ES-I3 (cell line): ENCODE measurements around the gene DHX30.
"Not testable (repeated sequence)": the region's sequence is repeated elsewhere in the genome, so short reads cannot be mapped to it uniquely, and the experiment has no call there.

ENCODE experiments used
- H3K36me3 ChIP-seq: 2 replicates; pipeline ENCODE4 v1.6.1; 2013; ENCODE audit warnings: mild to moderate bottlenecking, low read length, control low read depth, moderate library complexity; ENCODE audit not compliant: insufficient read depth
- H3K4me1 ChIP-seq: 2 replicates; pipeline ENCODE4 v1.6.1; 2013; ENCODE audit warnings: mild to moderate bottlenecking, control low read depth, low read length; ENCODE audit not compliant: insufficient read depth
- H3K9ac ChIP-seq: 2 replicates; pipeline ENCODE4 v1.6.1; 2013; ENCODE audit warnings: low read depth, mild to moderate bottlenecking, low read length, moderate library complexity
- H3K9me3 ChIP-seq: 2 replicates; pipeline ENCODE4 v1.6.1; 2013; ENCODE audit warnings: mild to moderate bottlenecking, low read length, moderate library complexity; ENCODE audit not compliant: control insufficient read depth, insufficient read depth

Gene DHX30

DNA sequence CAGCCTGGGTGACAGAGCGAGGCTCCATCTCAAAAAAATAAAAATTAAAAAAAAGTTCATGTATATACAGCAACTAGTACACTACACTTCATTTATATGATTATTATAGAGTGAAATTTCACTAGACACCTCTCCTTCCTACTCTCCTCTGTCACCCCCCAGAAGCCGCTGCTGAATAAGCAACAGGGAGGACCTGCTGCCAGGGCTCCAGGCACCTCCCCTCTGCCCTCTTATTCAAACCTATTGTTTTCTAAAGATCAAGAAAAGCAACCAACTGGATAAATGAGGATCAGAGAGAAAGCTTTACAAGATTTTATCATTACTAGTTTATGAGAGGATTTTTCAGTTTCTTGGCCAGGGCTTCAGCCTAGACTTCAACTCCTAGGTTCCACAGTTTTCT lies 71.5 kb downstream of the DHX30 start:
- no peak overlapping the region for H3K9ac ChIP-seq
- peaks cover 5% of the 10 kb centered on the region for H3K4me1 ChIP-seq
- no peaks in the 10 kb centered on the region for H3K9me3 ChIP-seq
- peaks cover 38% of the 10 kb centered on the region for H3K36me3 ChIP-seq

- no peak overlapping the region for H3K9ac ChIP-seq
- H3K4me1 ChIP-seq = peaks cover 5% of the 10 kb centered on the region
- peaks cover 33% of the 10 kb centered on the region for H3K36me3 ChIP-seq
- H3K9me3 ChIP-seq = no peaks in the 10 kb centered on the region
These were observed 72.0 kb downstream of the DHX30 start for GRCh38 chr3:47874913-47875312.

GRCh38 chr3:47877290-47877689 lies 74.4 kb downstream of the DHX30 start:
- Histone ChIP-seq H3K36me3 (peaks cover 24% of the 10 kb centered on the region; the same call in 1 of the 2 replicates), H3K9ac (no peak overlapping the region), H3K9me3 (no peaks in the 10 kb centered on the region), H3K4me1 (peaks cover 5% of the 10 kb centered on the region)

GRCh38 chr3:47877719-47878118 lies 74.8 kb downstream of the DHX30 start:
- Histone ChIP-seq H3K9ac (no peak overlapping the region), H3K4me1 (peaks cover 5% of the 10 kb centered on the region), H3K36me3 (peaks cover 21% of the 10 kb centered on the region; the same call in 1 of the 2 replicates), H3K9me3 (no peaks in the 10 kb centered on the region)

GRCh38 chr3:47882338-47882737 lies 79.4 kb downstream of the DHX30 start:
- H3K36me3 ChIP-seq = peaks cover 6% of the 10 kb centered on the region; the same call in 1 of the 2 replicates
- H3K4me1 ChIP-seq = peaks cover 5% of the 10 kb centered on the region
- H3K9ac ChIP-seq = no peak overlapping the region
- H3K9me3 ChIP-seq = no peaks in the 10 kb centered on the region

- H3K36me3 ChIP-seq = peaks cover 9% of the 10 kb centered on the region
- H3K9ac ChIP-seq = no peak overlapping the region
- H3K9me3 ChIP-seq = no peaks in the 10 kb centered on the region
- peaks cover 5% of the 10 kb centered on the region; the same call in 1 of the 2 replicates for H3K4me1 ChIP-seq
These were observed 81.7 kb downstream of the DHX30 start for GRCh38 chr3:47884603-47885002.

GRCh38 chr3:47885168-47885567 lies 82.2 kb downstream of the DHX30 start:
- peaks cover 11% of the 10 kb centered on the region for H3K4me1 ChIP-seq
- no peak overlapping the region for H3K9ac ChIP-seq
- no peaks in the 10 kb centered on the region for H3K9me3 ChIP-seq
- peaks cover 10% of the 10 kb centered on the region for H3K36me3 ChIP-seq

DNA sequence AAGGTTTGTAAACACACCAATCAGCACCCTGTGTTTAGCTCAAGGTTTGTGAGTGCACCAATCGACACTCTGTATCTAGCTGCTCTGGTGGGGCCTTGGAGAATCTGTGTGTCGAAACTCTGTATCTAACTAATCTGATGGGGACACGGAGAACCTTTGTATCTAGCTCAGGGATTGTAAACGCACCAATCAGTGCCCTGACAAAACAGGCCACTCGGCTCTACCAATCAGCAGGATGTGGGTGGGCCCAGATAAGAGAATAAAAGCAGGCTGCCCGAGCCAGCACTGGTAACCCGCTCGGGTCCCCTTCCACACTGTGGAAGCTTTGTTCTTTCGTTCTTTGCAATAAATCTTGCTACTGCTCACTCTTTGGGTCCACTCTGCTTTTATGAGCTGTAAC lies 85.1 kb downstream of the DHX30 start:
- not testable (repeated sequence) for H3K9me3 ChIP-seq, H3K9ac ChIP-seq
- peaks cover 28% of the 10 kb centered on the region for H3K4me1 ChIP-seq
- H3K36me3 ChIP-seq = peaks cover 14% of the 10 kb centered on the region

GRCh38 chr3:47888986-47889757 lies 86.2 kb downstream of the DHX30 start:
- H3K4me1 ChIP-seq = peaks cover 37% of the 10 kb centered on the region
- H3K36me3 ChIP-seq = peaks cover 14% of the 10 kb centered on the region
- H3K9me3 ChIP-seq = no peaks in the 10 kb centered on the region
- H3K9ac ChIP-seq = no peak overlapping the region

DNA sequence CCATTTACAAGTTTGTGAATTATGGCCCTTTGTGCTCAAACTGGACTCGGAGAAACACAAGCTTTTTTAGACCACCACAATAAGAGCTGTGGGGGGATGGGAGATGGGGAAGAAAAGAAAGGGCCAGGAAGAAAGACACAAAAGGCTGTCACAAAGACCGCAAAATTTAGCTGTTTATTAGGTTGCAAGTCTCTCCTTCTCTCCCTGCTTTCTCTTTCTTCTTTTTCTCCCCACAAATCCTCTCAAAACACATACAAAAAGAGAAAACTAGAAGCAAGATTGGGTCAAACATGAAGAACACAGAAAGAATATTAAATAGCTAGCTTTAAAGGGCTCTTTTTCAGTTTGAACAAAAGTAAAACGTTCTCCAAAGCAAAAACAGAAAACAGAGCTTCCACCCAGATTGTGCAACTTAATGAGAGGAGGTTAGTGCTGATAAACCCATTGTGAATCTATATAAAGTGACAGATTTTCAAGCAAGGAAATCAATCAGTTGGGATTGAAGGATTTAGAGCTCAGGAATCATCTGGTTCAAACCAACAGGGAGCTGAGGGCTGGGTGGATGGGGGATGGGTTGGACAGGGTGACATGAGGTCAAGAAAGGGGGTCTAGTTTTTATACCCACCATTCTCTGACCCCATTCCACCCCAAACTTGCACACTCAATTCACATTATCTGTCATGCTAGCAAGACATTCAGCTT lies 87.3 kb downstream of the DHX30 start:
- H3K9ac ChIP-seq = no peak overlapping the region
- no peaks in the 10 kb centered on the region for H3K9me3 ChIP-seq
- peaks cover 14% of the 10 kb centered on the region for H3K36me3 ChIP-seq
- peaks cover 37% of the 10 kb centered on the region for H3K4me1 ChIP-seq

DNA sequence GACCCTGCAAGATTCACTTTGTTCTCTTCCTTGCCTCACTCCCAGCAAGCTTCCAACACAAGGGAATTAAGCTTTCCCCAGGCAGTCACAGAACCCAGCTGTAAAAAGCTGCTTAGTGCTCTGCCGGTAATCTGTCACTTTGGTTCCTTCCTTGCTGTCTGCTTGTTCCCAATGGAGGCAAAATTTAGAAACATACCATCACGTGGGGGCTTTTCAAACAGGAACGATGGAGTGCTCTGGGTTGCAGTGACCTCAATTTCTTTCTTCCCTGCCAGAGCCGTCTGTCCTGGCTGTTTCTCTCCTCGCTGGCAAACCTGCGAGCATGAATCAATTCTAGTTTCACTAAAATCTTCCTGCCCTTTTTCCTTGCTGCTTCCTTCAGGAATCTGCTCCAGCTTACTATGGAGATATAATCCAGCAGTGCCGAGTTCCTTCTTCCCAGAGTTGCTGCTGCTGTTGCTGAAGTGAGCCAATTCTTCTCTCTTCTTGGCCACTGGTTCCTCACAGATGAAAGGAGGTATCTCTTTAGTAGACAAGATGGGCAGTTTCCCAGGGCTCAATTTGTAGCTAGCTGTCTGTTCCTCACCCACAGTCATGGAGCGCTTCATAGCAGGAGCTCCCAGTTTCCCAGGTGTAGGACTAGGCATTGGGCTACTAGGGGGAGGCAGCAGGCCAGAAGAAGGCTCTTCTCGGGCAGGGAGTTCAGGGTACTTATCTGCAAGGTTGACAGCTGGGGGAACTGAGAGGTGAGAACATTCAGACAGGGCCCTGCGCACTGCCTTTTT lies 88.1 kb downstream of the DHX30 start:
- peaks cover 37% of the 10 kb centered on the region for H3K4me1 ChIP-seq
- H3K9me3 ChIP-seq = no peaks in the 10 kb centered on the region
- H3K36me3 ChIP-seq = peaks cover 14% of the 10 kb centered on the region
- H3K9ac ChIP-seq = no peak overlapping the region

DNA sequence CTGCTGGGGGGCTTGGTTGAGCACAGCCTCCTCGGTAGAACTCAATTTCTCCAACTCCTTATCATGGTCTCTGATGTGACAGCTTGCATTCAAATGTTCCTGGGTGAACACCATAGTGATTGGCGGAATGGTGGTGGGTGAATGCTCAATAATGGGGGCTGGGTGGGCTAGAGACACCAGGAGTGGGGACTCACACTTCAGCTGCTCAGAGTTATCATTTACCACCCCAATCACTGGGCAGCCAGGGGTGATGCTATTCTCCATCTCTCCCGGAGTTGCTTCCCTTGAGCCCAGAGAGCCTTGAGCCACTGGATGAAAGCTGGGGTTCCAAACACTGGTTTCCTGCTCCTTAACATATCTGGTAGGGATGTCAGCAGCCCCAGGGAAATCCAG lies 88.7 kb downstream of the DHX30 start:
- no peak overlapping the region for H3K9ac ChIP-seq
- H3K36me3 ChIP-seq = peaks cover 14% of the 10 kb centered on the region
- peaks cover 37% of the 10 kb centered on the region for H3K4me1 ChIP-seq
- H3K9me3 ChIP-seq = no peaks in the 10 kb centered on the region

DNA sequence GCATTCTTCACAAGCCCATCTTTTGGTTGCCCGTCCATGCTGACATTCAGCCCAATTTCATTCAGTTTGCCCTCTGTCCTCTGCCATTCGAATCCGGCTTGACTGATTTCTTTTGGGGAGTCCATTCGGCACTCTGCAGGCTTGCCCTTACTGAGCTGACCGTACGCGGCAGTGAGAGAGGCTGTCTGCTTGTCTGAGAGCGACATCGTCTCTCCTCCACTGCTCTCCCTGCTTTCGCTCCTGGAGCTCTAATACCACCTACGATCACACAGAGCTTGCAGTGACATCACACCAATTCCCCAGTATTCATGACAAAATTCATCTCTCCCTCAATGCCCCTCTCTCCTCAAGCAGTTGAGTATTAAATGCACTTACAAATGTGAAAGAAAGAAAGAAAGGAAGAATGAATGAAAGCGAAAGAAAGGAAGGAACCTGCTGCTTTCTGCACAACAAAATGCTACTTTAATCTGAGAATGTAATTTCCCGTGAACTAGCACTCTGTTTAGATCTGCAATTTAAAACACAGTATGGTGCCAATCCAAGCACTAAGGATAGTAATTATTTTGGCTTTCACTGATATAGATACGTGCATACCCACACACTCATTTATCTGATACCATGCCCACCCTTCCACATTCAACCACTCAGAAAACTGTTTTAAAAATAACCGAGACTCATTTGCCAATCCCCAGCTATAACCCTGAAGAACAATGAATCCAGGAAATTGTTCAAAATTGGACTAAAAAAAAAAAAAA lies 89.5 kb downstream of the DHX30 start:
- Histone ChIP-seq H3K36me3 (peaks cover 14% of the 10 kb centered on the region), H3K9me3 (no peaks in the 10 kb centered on the region), H3K9ac (no peak overlapping the region), H3K4me1 (peaks cover 37% of the 10 kb centered on the region)

- H3K4me1 ChIP-seq = peaks cover 25% of the 10 kb centered on the region
- no peaks in the 10 kb centered on the region for H3K9me3 ChIP-seq
- peaks cover 11% of the 10 kb centered on the region for H3K36me3 ChIP-seq
- no peak overlapping the region for H3K9ac ChIP-seq
These were observed 92.3 kb downstream of the DHX30 start for GRCh38 chr3:47895241-47895640.
